ENCODE data around the gene YBEY.

- TF ChIP-seq POLR2AphosphoS5 (IDR thresholded peaks at IDR 0.05) (no peak), CTCF (IDR thresholded peaks at IDR 0.05) (no peak)
These were observed 8.6 kb downstream of the YBEY start for GRCh38 chr21:46294647-46295176.
